ENCODE data around the gene GRB10.

The GRB10 gene

DNA sequence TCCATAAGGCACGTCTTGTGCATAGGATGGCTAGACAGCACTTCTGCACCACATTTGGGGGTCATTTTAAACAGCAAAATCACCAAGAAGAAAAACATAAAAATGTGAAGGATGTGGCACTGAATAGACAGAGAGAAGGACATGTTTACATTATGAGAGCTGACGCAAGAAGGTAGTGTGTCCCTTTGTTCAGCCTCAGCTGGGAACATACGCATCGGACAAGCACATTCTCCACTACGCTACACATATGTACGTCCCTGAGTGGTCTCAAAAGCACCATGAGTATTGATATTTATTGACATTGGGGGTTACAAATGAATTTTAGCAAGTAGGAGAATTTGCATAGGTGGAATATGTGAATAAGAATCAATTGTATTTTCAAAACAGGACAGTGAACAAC, 237.7 kb downstream of the GRB10 start:
- no peak for DNase-seq (ENCODE audit: low read depth)

DNA sequence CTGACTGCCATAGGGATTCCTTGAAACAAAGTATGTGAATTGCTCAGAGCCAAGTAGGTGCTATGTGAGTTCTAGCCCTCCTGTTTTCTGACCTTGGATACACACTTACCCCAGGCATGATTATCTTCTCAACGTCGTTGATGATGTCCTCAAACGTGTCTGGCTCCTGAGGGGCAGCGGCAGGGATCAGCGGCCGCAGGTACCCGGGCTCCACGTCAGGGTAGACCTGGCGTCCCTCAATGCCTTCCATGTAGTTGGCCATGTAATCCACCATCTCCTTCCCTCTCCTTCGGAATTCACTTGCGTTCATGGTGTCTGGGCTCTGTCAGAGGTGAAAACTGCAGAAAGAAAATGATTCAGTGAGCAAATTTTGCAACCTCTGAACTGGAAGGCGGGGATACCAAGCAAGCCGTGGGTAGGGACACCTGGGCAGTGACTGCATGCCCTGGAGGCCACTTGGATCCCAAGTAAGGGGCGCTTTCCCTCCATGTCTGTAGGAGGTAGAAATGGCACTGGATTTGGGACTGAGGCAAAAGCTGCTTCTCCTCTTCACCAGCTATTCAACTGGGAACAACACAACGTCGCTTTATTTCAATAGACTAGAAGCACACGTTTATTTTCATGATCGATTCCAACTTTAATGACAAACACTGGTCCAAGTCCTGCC, 238.8 kb downstream of the GRB10 start:
- no peak for DNase-seq (ENCODE audit: low read depth)

DNA sequence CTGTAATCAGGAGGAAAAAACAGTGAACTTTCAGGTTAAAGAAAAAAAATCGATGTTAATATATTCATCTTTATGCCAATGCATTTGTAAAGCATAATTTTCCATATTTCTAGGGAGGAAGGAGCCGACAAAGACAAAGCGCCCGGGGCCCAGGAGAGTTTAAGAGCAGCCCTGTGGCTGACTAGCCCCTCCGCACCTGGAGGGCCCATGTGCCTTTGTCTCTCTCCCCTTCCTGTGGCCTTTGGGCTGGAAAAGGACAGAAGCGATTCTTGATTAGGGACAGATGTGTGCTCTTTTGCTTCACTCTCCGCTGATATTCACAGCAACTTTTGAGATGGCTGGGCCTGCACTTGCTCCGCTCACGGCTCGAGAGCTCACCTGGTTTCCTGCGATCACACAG, 240.6 kb downstream of the GRB10 start:
- DNase-seq (ENCODE audit: low read depth), result no peak

DNA sequence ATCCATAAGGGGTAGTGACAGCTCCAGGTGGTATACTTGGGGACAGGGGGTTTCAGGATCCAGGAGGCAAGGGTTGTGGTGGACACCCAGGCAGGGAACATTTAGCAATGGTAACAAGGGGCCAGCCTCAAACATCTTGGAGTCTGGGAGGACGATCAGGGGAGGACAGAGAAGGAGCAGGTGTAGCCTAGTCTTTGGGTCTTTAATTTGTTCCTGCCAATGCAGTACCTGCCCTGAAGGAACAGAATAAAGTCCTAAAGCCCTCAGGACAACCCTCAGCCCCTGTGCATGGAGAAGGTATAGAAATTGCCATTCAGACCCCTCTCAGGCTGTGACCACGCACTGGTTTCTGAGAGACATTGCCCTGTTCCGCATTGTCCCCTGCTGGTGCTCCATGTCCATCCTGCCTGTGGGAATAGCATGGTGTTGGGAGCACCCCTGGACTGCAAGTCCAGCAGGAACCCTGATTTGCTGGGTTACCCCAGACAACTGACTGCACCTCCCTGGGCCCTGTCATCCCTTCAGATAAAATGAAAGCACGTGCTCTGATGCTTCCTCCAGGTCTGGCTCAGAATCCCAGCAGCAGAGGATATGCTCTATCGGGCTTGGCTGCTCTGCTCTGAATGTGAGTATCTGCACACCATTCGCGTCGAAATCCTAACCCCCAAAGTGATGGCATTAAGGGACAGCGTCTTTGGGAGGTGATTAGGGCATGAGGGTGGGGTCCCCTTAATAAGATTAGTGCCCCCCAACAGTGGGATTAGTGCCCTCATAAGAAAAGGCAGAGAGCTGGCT, 241.7 kb downstream of the GRB10 start:
- no peak for DNase-seq (ENCODE audit: low read depth)

Measured in activated T-cell treated with anti-CD3 and anti-CD28 coated beads for 24 hours (primary cell).